Progenitor cell of endocrine pancreas (in vitro differentiated cells): ENCODE data around the gene ESYT2. TPM values are rescaled to one million over a fixed set of nuclear protein-coding genes. Genes with fewer than 3 reads are reported as not detected.
"Not testable (repeated sequence)": the region's sequence is repeated elsewhere in the genome, so short reads cannot be mapped to it uniquely, and the experiment has no call there.

Source experiments
- DNase-seq: peaks from one replicate; pipeline ENCODE4 v3.0.0; 2021; ENCODE audit warnings: low spot score; ENCODE audit not compliant: unreplicated experiment
- H3K27ac Mint-ChIP-seq: 2 replicates; pipeline ENCODE4 v1.8.0; 2021; ENCODE audit warnings: mild to moderate bottlenecking, moderate library complexity, mixed read lengths
- H3K27me3 Mint-ChIP-seq: 2 replicates; pipeline ENCODE4 v1.8.0; 2021; ENCODE audit warnings: mixed read lengths
- H3K36me3 Mint-ChIP-seq: 2 replicates; pipeline ENCODE4 v1.8.0; 2022; ENCODE audit warnings: mixed read lengths; ENCODE audit not compliant: insufficient read depth
- H3K4me1 Mint-ChIP-seq: 2 replicates; pipeline ENCODE4 v1.8.0; 2021; ENCODE audit warnings: low read depth, mixed read lengths
- H3K4me3 Mint-ChIP-seq: 2 replicates; pipeline ENCODE4 v1.8.0; 2021; ENCODE audit warnings: low read depth, mild to moderate bottlenecking, moderate library complexity, mixed read lengths
- H3K9me3 Mint-ChIP-seq: 2 replicates; pipeline ENCODE4 v1.8.0; 2021; ENCODE audit warnings: low read depth, mixed read lengths
- CTCF ChIP-seq: fragments of 200-600 bp; sonication (generic); IDR thresholded peaks from one replicate; pipeline ENCODE4 v1.5.0; 2021; ENCODE audit warnings: antibody characterized with exemption, mild to moderate bottlenecking; ENCODE audit not compliant: unreplicated experiment
- total RNA-seq: library from RNA; stranded (reverse); gene quantifications from 2 replicates; pipeline ENCODE4 v1.2.1, GENCODE V29; 2021

ESYT2 gene
- total RNA-seq, 1 donor from 2014 or later: 29.4 TPM

GRCh38 chr7:158704524-158705233 lies 124.6 kb downstream of the ESYT2 start, which contains the start of gene NCAPG2:
TSS of gene NCAPG2 (minus strand) at chr7:158704804. CDS start at chr7:158701899, 2,905 bp downstream.
- Mint-ChIP-seq H3K27me3 (no peaks in the 10 kb centered on the region), H3K36me3 (peaks cover 4% of the 10 kb centered on the region), H3K27ac (peak within 1 kb of the TSS; percentile 81), H3K4me1 (peaks cover 10% of the 10 kb centered on the region), H3K4me3 (peak within 1 kb of the TSS; percentile 70), H3K9me3 (peaks cover 3% of the 10 kb centered on the region)
- TF ChIP-seq CTCF: no peak
- DNase-seq: peak; percentile 97

- H3K9me3 Mint-ChIP-seq, DNase-seq, H3K27me3 Mint-ChIP-seq, H3K36me3 Mint-ChIP-seq: not testable (repeated sequence)
- peaks cover 10% of the 10 kb centered on the region for H3K4me1 Mint-ChIP-seq
- peak overlapping the region; percentile 69 for H3K27ac Mint-ChIP-seq
- peak overlapping the region; percentile 70 for H3K4me3 Mint-ChIP-seq
These were observed 125.4 kb downstream of the ESYT2 start for GRCh38 chr7:158703679-158704523.

GRCh38 chr7:158702944-158703343 lies 126.4 kb downstream of the ESYT2 start:
- Mint-ChIP-seq H3K4me1 (peaks cover 10% of the 10 kb centered on the region), H3K27me3 (no peaks in the 10 kb centered on the region), H3K27ac (no peak overlapping the region), H3K9me3 (peaks cover under 1% of the 10 kb centered on the region), H3K4me3 (peak overlapping the region; percentile 70), H3K36me3 (peaks cover 9% of the 10 kb centered on the region)
- TF ChIP-seq CTCF: no peak
- DNase-seq: no peak

- Mint-ChIP-seq H3K4me3 (no peak overlapping the region), H3K4me1 (peaks cover 10% of the 10 kb centered on the region), H3K9me3 (no peaks in the 10 kb centered on the region), H3K27me3 (no peaks in the 10 kb centered on the region), H3K27ac (no peak overlapping the region), H3K36me3 (peaks cover 11% of the 10 kb centered on the region)
- DNase-seq: no peak
- TF ChIP-seq CTCF: no peak
These were observed 127.1 kb downstream of the ESYT2 start for GRCh38 chr7:158702196-158702595.

- Mint-ChIP-seq H3K4me3 (no peak overlapping the region), H3K27me3 (no peaks in the 10 kb centered on the region), H3K9me3 (no peaks in the 10 kb centered on the region), H3K4me1 (peaks cover 6% of the 10 kb centered on the region), H3K27ac (no peak overlapping the region), H3K36me3 (peaks cover 11% of the 10 kb centered on the region)
- TF ChIP-seq CTCF: no peak
- DNase-seq: no peak
These were observed 129.3 kb downstream of the ESYT2 start for GRCh38 chr7:158700008-158700407.
